ENCODE measurements around the gene WASHC4. TPM values are rescaled to one million over a fixed set of nuclear protein-coding genes. Genes with fewer than 3 reads are reported as not detected.

The WASHC4 gene
- total RNA-seq, 1 experiment from 2014 or later: 41.2 TPM

DNA sequence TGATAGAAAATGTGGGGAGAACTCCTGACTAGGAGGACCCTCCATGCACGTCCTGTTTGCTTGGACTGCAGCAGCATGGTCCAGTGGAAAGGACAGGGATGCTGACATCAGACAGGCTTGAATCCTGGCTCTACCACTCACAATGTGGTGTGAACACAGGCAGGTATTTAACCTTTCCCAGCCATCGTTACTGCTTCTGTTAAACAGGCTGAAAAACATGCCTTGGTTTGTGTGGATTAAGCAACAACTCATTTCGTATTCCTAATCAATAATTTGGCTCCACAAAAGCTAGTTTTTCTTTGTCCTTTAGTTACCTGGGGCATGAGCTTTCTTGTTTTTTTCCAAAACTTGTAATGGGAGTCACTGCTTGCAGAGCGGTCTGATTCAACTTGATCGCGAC is 87.4 kb downstream of the WASHC4 start:
- Histone ChIP-seq H4K20me1 (ENCODE audit: control insufficient read depth, insufficient read depth, insufficient read length) (no peaks in the 10 kb centered on the region), H2BK15ac (ENCODE audit: low read depth, low read length) (no peak overlapping the region), H3K4me1 (ENCODE audit: insufficient read depth, low read length) (no peaks in the 10 kb centered on the region), H3K4me2 (ENCODE audit: insufficient read depth, insufficient read length, low read length) (no peak overlapping the region), H2AFZ (ENCODE audit: low read length) (no peak overlapping the region), H4K5ac (ENCODE audit: insufficient read length, low read depth, low read length) (no peak overlapping the region), H3K9me3 (ENCODE audit: control insufficient read depth, low read depth, low read length) (no peaks in the 10 kb centered on the region), H3K23me2 (ENCODE audit: insufficient read length, low read depth, low read length, poor library complexity, severe bottlenecking) (no peaks in the 10 kb centered on the region), H3K14ac (ENCODE audit: insufficient read depth, low read length) (no peak overlapping the region), H2AK5ac (ENCODE audit: insufficient read length, low read length) (no peak overlapping the region), H2BK12ac (ENCODE audit: insufficient read length, low read depth, low read length) (no peak overlapping the region), H3K27ac (ENCODE audit: insufficient read length, low read depth, low read length) (no peak overlapping the region), H2BK5ac (ENCODE audit: insufficient read length, low read length) (no peak overlapping the region), H3K18ac (ENCODE audit: insufficient read length, low read depth, low read length) (no peak overlapping the region), H3K9ac (ENCODE audit: extremely low read depth, insufficient read length, low read length) (no peak overlapping the region), H3K79me2 (ENCODE audit: insufficient read depth, low read length) (no peaks in the 10 kb centered on the region), H3K4ac (ENCODE audit: low read depth, low read length) (no peak overlapping the region), H4K91ac (ENCODE audit: insufficient read length, low read depth, low read length) (no peak overlapping the region), H4K8ac (replicated peaks; ENCODE audit: insufficient read length, low read depth, low read length) (no peak overlapping the region), H3K79me1 (ENCODE audit: insufficient read depth, low read depth, low read length, poor library complexity, severe bottlenecking) (no peaks in the 10 kb centered on the region), H3T11ph (ENCODE audit: low read length) (no peak overlapping the region), H2BK20ac (ENCODE audit: low read depth, low read length, poor library complexity, severe bottlenecking) (no peak overlapping the region), H3K23ac (ENCODE audit: insufficient read length, low read depth, low read length) (no peak overlapping the region), H3K56ac (ENCODE audit: insufficient read length, low read depth, low read length) (no peak overlapping the region), H2BK120ac (ENCODE audit: low read depth, low read length, poor library complexity, severe bottlenecking) (no peak overlapping the region), H3K27me3 (ENCODE audit: insufficient read depth, low read length) (no peaks in the 10 kb centered on the region)
- Mint-ChIP-seq H3K36me3 (ENCODE audit: insufficient read depth in 1 of 3, low read depth in 3 of 3) (peaks cover 10 to 56% (median 35%) of the 10 kb centered on the region in 3 experiments; a peak in 6 of 7 replicates), H3K9me3 (no peaks in the 10 kb centered on the region), H3K4me3 (no peak overlapping the region), H3K4me1 (no peaks in the 10 kb centered on the region), H3K27ac (peak overlapping the region in 2 of 3 experiments; percentile 23 to 65; a peak in 2 of 7 replicates), H3K27me3 (ENCODE audit: low read depth) (no peaks in the 10 kb centered on the region; the same call in 1 of the 2 replicates)
- no CpG with 5 or more reads among the region's 6 CpGs for WGBS (ENCODE audit: extremely low coverage, insufficient read length, low lambda C conversion rate)
- no peak for DNase-seq
- TF ChIP-seq, protein P1, sequence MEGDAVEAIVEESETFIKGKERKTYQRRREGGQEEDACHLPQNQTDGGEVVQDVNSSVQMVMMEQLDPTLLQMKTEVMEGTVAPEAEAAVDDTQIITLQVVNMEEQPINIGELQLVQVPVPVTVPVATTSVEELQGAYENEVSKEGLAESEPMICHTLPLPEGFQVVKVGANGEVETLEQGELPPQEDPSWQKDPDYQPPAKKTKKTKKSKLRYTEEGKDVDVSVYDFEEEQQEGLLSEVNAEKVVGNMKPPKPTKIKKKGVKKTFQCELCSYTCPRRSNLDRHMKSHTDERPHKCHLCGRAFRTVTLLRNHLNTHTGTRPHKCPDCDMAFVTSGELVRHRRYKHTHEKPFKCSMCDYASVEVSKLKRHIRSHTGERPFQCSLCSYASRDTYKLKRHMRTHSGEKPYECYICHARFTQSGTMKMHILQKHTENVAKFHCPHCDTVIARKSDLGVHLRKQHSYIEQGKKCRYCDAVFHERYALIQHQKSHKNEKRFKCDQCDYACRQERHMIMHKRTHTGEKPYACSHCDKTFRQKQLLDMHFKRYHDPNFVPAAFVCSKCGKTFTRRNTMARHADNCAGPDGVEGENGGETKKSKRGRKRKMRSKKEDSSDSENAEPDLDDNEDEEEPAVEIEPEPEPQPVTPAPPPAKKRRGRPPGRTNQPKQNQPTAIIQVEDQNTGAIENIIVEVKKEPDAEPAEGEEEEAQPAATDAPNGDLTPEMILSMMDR (conservative IDR thresholded peaks at IDR 0.05): no peak
